HepG2 (cell line): ENCODE measurements around the gene MTRF1.

Source experiments
- AKNA ChIP-seq: sonication (generic); formaldehyde crosslinking; IDR thresholded peaks from 2 replicates; pipeline ENCODE4 v1.4.0; 2020; ENCODE audit warnings: missing genetic modification reagents, borderline replicate concordance
- ASH2L ChIP-seq: fragments of 300-600, 200-600 bp; sonication (generic); IDR thresholded peaks from 2 replicates; pipeline ENCODE4 v1.7.0; 2017; ENCODE audit warnings: low read depth, mild to moderate bottlenecking, moderate library complexity, mixed read lengths, low read length; ENCODE audit not compliant: insufficient read length
- ATF7 ChIP-seq, 2 experiments: fragments of 450-650 bp in 1 of 2; sonication (generic) in 1 of 2; formaldehyde crosslinking in 1 of 2; IDR thresholded peaks; 2 replicates each; pipeline versions ENCODE4 v1.4.0 to v1.6.1; 2016 to 2020; ENCODE audit warnings: antibody characterized with exemption in 1 of 2, mild to moderate bottlenecking in 1 of 2, missing genetic modification reagents in 1 of 2
- EZH2 ChIP-seq: conservative IDR thresholded peaks from 2 replicates; pipeline ENCODE4 v1.6.1; 2012; ENCODE audit warnings: mild to moderate bottlenecking, low read depth, low read length, moderate library complexity
- JUN ChIP-seq: sonication (generic); formaldehyde crosslinking; IDR thresholded peaks from 2 replicates; pipeline ENCODE4 v1.4.0; 2020; ENCODE audit warnings: mild to moderate bottlenecking, missing genetic modification reagents
- NRL ChIP-seq: sonication (generic); formaldehyde crosslinking; IDR thresholded peaks from 2 replicates; pipeline ENCODE4 v1.5.0; 2020; ENCODE audit warnings: missing genetic modification reagents, mild to moderate bottlenecking, moderate library complexity, borderline replicate concordance
- SETDB1 ChIP-seq: sonication (generic); formaldehyde crosslinking; IDR thresholded peaks from 2 replicates; pipeline ENCODE4 v1.5.1; 2020; ENCODE audit warnings: missing genetic modification reagents, mild to moderate bottlenecking, borderline replicate concordance
- SMAD9 ChIP-seq: sonication (generic); formaldehyde crosslinking; IDR thresholded peaks from 2 replicates; pipeline ENCODE4 v1.5.1; 2020; ENCODE audit warnings: mild to moderate bottlenecking, missing genetic modification reagents
- ZNF232 ChIP-seq: sonication (generic); formaldehyde crosslinking; IDR thresholded peaks from 2 replicates; pipeline ENCODE4 v1.4.0; 2020; ENCODE audit warnings: missing genetic modification reagents, borderline replicate concordance
- ZNF713 ChIP-seq: sonication (generic); formaldehyde crosslinking; IDR thresholded peaks from 2 replicates; pipeline ENCODE4 v1.4.0; 2020; ENCODE audit warnings: mild to moderate bottlenecking, missing genetic modification reagents

GRCh38 chr13:41268764-41269163, 5.4 kb upstream of the MTRF1 start:
- TF ChIP-seq ZNF713 (CRISPR knock-in tag) (no peak), NRL (CRISPR knock-in tag) (no peak), SETDB1 (no peak), SMAD9 (CRISPR knock-in tag) (no peak), ASH2L (no peak), AKNA (CRISPR knock-in tag) (no peak), JUN (CRISPR knock-in tag) (no peak), EZH2 (no peak), ATF7 (IDR thresholded peaks at IDR 0.05) (no peak), ATF7 (CRISPR knock-in tag; IDR thresholded peaks at IDR 0.05) (no peak), ZNF232 (CRISPR knock-in tag) (no peak)
